ENCODE measurements around the gene AICDA.
"Not testable (repeated sequence)": the region's sequence is repeated elsewhere in the genome, so short reads cannot be mapped to it uniquely, and the experiment has no call there.

- not testable (repeated sequence) for TF ChIP-seq NFATC4 (CRISPR knock-in tag; IDR thresholded peaks at IDR 0.05); CTCF (IDR thresholded peaks at IDR 0.05); NFYB (CRISPR knock-in tag; conservative IDR thresholded peaks at IDR 0.05; ENCODE audit: low read depth); FOXK1 (CRISPR knock-in tag; IDR thresholded peaks at IDR 0.05); GABPB1 (CRISPR knock-in tag; IDR thresholded peaks at IDR 0.05); ZNF423 (CRISPR knock-in tag; IDR thresholded peaks at IDR 0.05); JUN (CRISPR knock-in tag; IDR thresholded peaks at IDR 0.05); SMAD3 (CRISPR knock-in tag; IDR thresholded peaks at IDR 0.05; ENCODE audit: borderline replicate concordance); ATF1 (CRISPR knock-in tag; IDR thresholded peaks at IDR 0.05); USF1 (CRISPR knock-in tag; IDR thresholded peaks at IDR 0.05)
These were observed 1.2 kb upstream of the AICDA start for GRCh38 chr12:8613881-8614280.

All from WTC11 (cell line).